GM19043 (cell line): ENCODE measurements around the gene XRN2.
A peak's percentile ranks its signal among the peaks of the same experiment; 100 is the strongest.

Experiments used
- ATAC-seq: cut with Tn5 transposase; IDR thresholded peaks from one replicate; pipeline ENCODE4 v1.9.1; 2021; ENCODE audit warnings: low read depth; ENCODE audit not compliant: unreplicated experiment

XRN2 gene

GRCh38 chr20:21303061-21303871 lies at the start of gene XRN2:
XRN2 (plus strand) TSS chr20:21303331; CDS start chr20:21303399, 68 bp downstream.
- peak; percentile 85 for ATAC-seq

- ATAC-seq, result no peak
These were observed 45.9 kb upstream of the XRN2 start for GRCh38 chr20:21257192-21257591.

DNA sequence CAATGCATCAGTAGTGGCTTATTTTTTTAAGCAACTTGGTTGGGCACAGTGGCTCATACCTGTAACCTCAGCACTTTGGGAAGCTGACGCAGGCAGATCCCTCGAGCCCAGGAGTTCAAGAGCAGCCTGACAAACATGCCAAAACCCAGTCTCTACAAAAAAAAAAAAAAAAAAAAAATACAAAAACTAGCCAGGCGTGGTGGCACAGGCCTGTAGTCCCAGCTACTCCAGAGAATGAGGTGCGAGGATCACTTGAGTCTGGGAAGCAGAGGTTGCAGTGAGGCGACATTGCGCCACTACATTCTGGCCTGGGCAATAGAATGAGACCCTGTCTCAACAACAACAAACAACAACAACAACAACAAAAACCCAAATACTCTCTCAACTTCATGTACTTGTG lies 44.7 kb upstream of the XRN2 start:
- no peak for ATAC-seq

GRCh38 chr20:21259346-21259745 lies 43.8 kb upstream of the XRN2 start:
- no peak for ATAC-seq

GRCh38 chr20:21262812-21263211 lies 40.3 kb upstream of the XRN2 start:
- ATAC-seq, result no peak

DNA sequence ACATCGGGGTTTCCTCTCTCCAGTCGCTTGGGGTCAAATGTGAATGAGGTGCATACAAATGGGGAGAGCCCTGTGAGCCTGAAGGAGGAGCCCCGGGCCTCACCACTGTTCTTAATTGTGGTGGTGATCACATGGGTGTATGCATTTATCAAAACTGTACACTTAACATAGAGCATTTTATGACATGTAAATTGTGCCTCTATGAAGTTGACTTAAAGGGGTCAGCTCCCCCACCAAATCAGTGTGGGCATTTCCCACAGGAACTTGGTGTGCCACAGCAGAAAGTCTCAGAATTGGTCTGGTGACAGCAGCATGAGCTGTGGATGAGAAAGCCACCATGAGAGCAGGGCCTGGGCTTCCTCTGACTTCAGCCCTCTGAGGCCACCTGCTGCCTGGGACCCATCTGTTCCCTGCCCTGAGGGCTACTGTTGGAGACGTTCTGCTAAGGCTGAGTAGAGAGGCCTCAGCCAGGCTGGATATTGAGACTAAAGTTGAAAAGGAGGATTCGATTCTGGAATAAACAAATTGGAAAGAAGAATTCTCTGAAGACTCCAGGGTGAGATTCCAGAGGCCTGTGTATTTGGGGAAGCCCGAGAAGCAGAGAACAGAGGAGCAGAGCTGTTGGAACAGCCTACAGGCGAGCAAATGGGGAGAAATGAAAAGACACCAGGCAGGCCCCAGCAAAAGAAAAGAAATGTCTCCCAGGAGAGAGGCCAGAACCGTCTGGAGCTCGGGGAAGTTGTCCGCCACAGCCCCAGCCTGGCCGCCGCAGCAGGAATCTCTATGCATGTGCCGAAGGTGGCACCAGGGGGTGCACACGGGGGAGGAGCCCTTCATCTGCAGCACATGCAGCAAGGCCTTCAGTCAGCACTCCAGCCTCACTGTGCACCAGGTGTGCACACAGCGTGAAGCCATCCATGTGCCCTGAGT lies 37.6 kb upstream of the XRN2 start:
- ATAC-seq, result no peak

- no peak for ATAC-seq
These were observed 37.0 kb upstream of the XRN2 start for GRCh38 chr20:21266191-21266536.

DNA sequence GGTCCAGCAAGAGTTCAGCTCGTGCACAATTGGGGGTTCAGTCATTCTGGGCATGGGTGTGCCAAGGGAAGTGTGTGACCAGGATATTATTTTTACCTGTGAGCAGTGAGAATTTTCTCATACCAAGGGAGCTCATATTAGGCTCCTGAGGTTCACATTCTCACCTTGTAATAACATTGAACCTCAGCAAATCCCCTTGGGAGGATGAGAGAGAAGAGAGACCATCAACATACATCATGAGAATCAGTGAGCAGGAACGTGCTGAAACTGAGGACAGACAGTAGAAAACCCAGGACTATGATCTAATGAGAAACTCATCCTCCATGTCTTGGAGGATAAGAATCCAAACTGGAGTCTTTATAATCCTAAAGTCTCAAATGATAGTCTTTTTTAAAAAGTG lies 33.4 kb upstream of the XRN2 start:
- ATAC-seq, result no peak

- ATAC-seq, result no peak
These were observed 32.3 kb upstream of the XRN2 start for GRCh38 chr20:21270806-21271205.

DNA sequence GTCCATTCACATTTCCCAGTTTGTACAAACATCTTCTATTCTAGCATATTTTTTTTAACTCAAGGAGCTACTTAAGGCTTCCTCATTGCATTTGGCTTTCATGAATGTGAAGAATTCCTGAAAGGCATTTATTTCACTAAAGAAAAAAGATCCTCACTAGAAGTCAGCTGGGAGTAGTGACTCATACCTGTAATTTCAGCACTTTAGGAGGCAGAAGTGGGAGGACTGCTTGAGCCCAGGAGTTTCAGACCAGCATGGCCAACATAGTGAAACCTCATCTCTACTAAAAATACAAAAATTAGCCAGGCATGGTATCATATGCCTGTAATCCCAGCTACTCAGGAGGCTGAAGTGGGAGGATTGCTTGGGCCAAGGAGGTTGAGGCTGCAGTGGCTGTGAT lies 30.9 kb upstream of the XRN2 start:
- peak; percentile 56 for ATAC-seq

GRCh38 chr20:21272679-21273078 lies 30.5 kb upstream of the XRN2 start:
- ATAC-seq, result peak; percentile 48

GRCh38 chr20:21273755-21274386 lies 29.3 kb upstream of the XRN2 start:
- ATAC-seq, result no peak

- ATAC-seq, result no peak
These were observed 24.3 kb upstream of the XRN2 start for GRCh38 chr20:21278829-21279228.

DNA sequence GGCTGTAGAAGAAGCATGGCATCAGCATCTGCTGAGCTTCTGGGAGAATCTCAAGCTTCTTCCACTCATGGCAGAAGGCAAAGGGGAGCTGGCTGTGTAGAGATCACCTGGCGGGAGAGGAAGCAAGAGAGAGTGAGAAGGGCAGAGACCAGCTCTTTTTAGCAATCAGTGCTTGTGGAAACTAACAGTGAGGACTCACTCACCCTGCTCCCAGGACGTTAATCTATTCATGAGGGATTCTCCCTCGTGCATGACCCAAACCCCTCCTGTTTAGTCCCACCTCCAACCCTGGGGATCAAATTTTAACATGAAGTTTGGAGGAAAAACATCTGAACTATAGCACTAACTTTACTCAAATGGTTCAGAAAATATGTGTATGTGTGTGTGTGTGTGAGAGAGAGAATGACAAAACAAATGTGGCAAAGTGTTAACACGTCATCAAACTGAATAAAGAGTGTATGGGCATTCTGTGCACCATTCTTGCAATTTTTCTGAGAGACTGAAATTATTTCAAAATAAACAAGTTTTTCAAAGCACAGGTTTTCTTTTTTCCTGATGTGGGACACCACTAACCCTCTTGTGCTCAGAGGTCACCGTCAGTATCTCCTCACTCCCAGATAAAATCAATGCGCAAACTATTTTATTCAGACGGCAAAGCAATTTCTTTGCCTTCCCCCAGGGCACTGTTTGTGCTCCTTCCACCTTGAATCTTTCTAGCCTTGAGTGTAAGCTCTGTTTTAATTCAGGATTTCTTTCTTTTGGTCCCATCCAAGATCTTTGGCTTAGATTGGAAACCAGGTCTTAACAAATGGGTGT lies 23.2 kb upstream of the XRN2 start:
- ATAC-seq, result no peak

GRCh38 chr20:21280522-21281016 lies 22.6 kb upstream of the XRN2 start:
- ATAC-seq, result no peak

- no peak for ATAC-seq
These were observed 16.4 kb upstream of the XRN2 start for GRCh38 chr20:21286775-21287174.

GRCh38 chr20:21288587-21289370 lies 14.4 kb upstream of the XRN2 start:
- ATAC-seq, result no peak

- no peak for ATAC-seq
These were observed 13.5 kb upstream of the XRN2 start for GRCh38 chr20:21289651-21290050.

DNA sequence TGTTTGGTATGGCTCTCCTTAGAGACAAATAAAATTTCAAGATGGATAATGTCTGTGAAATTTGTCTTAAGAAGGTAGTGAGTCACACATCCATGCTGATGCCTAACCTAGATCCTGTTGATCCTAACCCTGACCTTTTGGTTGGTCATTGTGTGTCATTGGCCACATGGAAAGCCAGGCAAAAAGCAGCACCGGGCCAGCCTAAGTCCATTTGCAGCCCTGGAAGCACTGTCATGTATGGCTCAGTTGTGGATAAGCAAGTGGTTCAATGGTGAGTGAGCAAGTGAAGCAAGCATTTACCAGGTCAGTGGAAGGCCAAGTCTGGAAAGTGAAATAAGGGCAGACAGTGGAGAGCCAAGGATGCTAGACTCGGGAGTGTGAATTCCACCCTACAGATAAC lies 12.1 kb upstream of the XRN2 start:
- ATAC-seq, result no peak
